Measurements from ENCODE around the gene PTPRK.

DNA sequence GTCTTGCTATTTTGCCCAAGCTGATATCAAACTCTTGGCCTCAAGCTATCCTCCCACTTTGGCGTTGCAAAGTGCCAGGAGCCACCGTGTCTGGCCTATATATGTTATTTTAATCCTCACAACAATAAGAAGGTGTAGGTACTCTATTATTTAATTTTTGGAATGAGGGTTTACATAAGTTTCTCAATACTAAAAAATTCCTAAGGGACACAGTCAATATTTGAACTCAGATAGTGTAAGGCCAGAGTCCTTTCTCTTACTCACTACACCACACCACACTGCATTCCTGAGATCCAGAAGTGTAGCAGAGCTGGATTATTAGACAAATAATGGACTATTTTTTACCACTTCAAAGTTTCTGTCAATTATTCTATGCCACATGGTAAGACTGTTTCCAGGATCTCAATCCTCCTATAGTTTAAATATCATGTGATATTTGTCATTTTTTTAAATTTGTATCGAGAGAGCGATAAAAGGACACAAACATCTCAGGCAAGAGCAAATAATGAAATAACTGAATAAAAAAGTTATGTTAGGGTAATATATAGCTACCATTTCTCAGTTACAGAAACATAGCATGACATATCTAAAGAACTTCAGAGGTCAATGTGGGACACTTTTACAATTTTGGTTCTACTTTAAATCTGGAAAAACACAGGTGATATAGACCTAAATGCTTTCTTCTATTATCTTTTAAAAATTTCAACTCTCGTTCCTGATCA lies 457.4 kb downstream of the PTPRK start:
- TF ChIP-seq, protein P1, sequence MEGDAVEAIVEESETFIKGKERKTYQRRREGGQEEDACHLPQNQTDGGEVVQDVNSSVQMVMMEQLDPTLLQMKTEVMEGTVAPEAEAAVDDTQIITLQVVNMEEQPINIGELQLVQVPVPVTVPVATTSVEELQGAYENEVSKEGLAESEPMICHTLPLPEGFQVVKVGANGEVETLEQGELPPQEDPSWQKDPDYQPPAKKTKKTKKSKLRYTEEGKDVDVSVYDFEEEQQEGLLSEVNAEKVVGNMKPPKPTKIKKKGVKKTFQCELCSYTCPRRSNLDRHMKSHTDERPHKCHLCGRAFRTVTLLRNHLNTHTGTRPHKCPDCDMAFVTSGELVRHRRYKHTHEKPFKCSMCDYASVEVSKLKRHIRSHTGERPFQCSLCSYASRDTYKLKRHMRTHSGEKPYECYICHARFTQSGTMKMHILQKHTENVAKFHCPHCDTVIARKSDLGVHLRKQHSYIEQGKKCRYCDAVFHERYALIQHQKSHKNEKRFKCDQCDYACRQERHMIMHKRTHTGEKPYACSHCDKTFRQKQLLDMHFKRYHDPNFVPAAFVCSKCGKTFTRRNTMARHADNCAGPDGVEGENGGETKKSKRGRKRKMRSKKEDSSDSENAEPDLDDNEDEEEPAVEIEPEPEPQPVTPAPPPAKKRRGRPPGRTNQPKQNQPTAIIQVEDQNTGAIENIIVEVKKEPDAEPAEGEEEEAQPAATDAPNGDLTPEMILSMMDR (conservative IDR thresholded peaks at IDR 0.05) = no peak
- no peak for TF ChIP-seq ZFX (IDR thresholded peaks at IDR 0.05)
